Gastrocnemius medialis (tissue), 4 donors: ENCODE data around the gene GCDH.

Experiments
- CTCF ChIP-seq, 5 experiments: fragments of 450-650 bp in 3 of 5; fragments of 200-600 bp in 2 of 5; sonication (generic) in 2 of 5; IDR thresholded peaks in 4 of 5; conservative IDR thresholded peaks in 1 of 5; 1 replicate in 4 of 5; 2 replicates in 1 of 5; pipeline ENCODE4 v1.5.1; 2016 to 2019; ENCODE audit warnings: antibody characterized with exemption in 5 of 5, mild to moderate bottlenecking in 3 of 5, moderate library complexity in 3 of 5
- POLR2A ChIP-seq, 2 donors: fragments of 450-650 bp; IDR thresholded peaks; one replicate each; pipeline ENCODE4 v1.6.1; 2017; ENCODE audit warnings: antibody characterized with exemption in 2 of 2, mild to moderate bottlenecking in 2 of 2, moderate library complexity in 2 of 2

- TF ChIP-seq CTCF (IDR thresholded peaks at IDR 0.05 in 4 of 5, conservative IDR thresholded peaks at IDR 0.05 in 1 of 5) (no peak), POLR2A (IDR thresholded peaks at IDR 0.05) (no peak)
Measured at GRCh38 chr19:12912571-12912970, 21.6 kb downstream of the GCDH start.
